Measurements from ENCODE around the gene TDP2.
"Not testable (repeated sequence)": the region's sequence is repeated elsewhere in the genome, so short reads cannot be mapped to it uniquely, and the experiment has no call there.

TDP2 gene

DNA sequence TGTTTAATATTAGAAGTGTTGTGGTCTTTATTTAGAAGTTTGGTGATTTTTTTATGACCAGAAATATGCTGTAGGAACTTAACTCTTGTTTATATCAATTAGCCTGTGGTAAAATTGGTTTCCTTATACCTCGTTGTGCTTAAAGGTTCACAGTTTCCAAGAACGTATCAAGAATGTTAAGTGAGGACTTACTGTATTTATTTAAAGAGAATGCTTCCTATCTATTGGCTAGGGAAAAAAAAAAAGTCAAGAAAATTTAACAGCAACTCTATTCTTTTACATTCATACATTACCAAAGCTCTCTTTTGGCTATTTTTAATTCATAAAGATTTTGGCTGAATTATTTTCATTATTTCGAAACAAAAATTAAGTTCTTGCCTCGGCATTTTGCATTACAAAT, 22.3 kb downstream of the TDP2 start:
- no peak for DNase-seq (ENCODE audit: low spot score)

DNA sequence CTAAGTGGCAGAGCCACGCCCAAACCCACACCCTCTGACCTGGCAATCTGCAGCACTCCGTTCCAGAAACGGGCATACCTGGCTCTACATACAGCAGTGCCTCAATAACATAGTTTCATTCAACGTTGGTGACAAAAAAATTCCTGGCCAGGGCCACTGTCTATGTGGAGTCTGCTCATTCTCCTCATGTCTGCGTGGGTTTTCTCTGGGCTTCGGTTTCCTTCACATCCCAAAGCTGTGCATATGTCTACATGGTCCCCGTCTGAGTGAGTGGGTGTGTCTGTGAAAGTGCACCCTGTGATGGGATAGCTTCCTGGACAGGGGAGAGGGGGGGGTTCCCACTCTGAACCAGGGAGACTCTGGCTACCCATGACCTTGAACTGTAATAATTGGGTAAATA, 22.8 kb downstream of the TDP2 start:
- DNase-seq (ENCODE audit: low spot score) = no peak

DNA sequence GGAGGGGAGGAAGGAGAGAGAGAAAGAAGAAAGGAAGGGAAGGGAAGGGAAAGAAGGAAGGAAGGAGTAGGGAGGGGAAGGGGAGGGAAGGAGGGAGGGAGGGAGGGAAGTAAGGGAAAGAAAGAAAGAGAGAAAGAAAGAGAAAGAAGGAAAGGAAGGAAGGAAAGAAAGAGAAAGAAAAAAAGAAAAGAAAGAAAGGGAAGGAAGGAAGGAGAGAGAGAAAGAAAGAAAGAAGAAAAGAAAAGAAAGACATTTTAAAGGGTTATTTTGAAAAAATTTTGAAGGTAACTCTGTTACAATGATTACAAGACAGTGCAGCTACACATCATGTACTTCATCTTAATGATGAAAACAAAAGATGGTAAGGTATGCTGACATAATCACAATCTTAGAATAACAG, 24.6 kb downstream of the TDP2 start:
- DNase-seq (ENCODE audit: low spot score) = no peak

GRCh38 chr6:24640631-24641030, 26.1 kb downstream of the TDP2 start:
- not testable (repeated sequence) for DNase-seq (ENCODE audit: low spot score)

GRCh38 chr6:24640166-24640565, 26.5 kb downstream of the TDP2 start:
- no peak for DNase-seq (ENCODE audit: low spot score)

- no peak for DNase-seq (ENCODE audit: low spot score)
Observed at GRCh38 chr6:24636681-24637080, 30.0 kb downstream of the TDP2 start.

DNA sequence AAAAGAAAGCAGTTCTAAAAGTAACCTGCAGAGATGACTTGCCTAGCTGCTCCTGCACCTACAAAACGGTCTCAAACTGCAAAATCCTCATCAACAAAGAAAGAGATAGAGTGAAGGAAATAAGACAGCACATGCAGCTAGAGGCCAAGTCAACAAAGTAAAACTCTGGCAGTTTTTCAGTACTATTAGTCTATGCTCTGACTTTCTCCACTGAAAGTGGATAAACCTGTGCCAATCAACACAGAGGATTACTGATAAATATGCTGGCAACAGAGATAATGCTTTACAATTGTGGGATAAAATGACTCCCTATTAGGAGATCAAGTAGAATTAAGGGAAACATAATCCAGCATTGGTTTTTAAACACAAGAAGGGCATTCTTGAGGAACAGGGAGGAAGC, 34.1 kb downstream of the TDP2 start:
- no peak for DNase-seq (ENCODE audit: low spot score)

- peak; percentile 9 for DNase-seq (ENCODE audit: low spot score)
Observed at GRCh38 chr6:24631671-24632070, 35.0 kb downstream of the TDP2 start.

GRCh38 chr6:24630856-24631505, 35.7 kb downstream of the TDP2 start:
- DNase-seq (ENCODE audit: low spot score) = peak; percentile 50

DNA sequence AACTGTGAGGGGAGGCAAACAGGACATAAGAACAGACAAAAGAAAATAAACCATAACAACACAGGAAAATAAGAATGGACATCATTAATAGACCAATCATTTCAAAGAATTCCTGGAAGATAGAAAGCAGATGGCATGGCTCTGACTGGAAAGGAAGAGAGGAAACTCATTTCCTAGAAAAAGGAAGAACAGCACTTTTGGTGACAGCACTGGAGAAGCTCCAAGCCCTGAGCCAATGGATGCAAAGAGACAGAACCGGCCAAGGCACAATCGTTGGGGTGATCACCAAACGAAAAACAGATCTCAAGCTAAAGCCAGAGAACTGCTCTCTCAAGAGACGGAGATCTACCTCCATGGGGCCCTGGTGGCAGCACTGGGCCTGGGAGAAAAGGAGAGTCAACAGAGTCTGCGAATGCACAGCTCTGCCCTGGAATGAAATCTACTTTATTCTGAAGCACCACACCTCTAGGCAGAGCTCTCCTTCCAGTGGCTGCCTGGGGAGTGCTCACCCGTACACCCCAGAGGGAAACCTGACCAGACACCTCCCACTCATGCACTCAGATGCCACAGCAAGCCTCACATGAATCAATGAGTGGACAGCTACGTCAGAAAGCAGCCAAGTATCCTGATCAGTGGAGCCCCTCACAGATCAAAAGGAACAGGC, 44.9 kb downstream of the TDP2 start:
- peak; percentile 63 for DNase-seq (ENCODE audit: low spot score)

DNA sequence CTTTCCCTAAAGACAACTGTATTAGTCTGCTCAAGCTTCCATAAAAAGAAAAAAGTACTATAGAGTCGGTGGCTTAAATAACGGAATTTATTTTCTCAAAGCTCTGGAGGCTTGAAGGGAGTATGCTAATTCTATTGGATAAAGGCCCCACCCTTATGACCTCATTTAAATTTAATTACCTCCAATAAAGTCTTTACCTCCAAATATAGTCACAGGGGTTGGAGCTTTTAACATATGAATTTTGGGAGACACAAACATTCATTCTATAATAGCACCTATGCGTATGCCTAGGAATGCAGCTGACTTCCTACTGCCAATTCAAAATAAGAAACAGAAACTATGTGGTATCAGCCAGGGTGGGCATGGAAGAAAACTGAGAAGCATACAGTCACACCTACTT, 46.1 kb downstream of the TDP2 start:
- DNase-seq (ENCODE audit: low spot score) = no peak

DNA sequence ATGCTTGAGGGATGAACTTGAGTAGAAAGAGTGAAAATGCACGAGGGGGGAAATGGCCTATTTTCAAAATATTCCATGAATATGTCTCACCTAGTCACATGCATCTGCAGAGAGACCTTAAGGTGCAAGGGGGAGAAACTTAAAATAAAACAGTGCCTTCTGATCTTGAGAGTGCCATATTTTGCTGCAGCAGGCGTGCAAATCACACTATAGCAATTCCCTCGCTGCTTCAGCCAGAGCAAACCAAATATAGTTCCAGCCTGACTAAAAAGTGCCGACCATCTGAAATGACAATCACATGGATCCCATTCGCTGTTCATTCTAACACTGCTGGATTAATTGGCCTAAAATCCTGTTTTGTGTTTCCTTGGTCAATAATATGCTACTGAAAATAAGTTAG, 47.0 kb downstream of the TDP2 start:
- DNase-seq (ENCODE audit: low spot score) = no peak

DNA sequence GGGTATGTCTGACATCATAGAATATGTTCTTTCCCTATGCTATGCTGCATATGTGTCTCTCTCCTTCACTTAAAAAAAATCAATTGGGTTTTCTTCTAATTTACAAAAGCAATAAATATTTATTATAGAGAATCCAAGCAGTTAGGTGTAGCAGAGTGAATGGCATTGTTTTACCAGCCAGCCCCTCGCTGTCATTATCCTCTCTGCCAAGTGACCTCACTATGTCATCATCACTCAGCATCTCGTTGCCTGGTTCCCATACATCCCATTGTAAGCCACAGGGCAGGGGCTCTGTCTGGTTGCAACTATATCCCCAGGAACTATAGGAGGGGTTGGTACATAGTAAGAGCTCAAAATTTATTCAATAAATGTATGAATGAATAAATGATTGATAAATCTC, 52.1 kb downstream of the TDP2 start:
- no peak for DNase-seq (ENCODE audit: low spot score)

GRCh38 chr6:24614043-24614420, 52.7 kb downstream of the TDP2 start:
- peak; percentile 93 for DNase-seq (ENCODE audit: low spot score)

GRCh38 chr6:24613361-24614042, 53.2 kb downstream of the TDP2 start:
- peak; percentile 71 for DNase-seq (ENCODE audit: low spot score)

- DNase-seq (ENCODE audit: low spot score) = no peak
Observed at GRCh38 chr6:24610672-24611071, 56.0 kb downstream of the TDP2 start.

GRCh38 chr6:24607310-24608105, 59.2 kb downstream of the TDP2 start:
- no peak for DNase-seq (ENCODE audit: low spot score)

- no peak for DNase-seq (ENCODE audit: low spot score)
Observed at GRCh38 chr6:24606200-24606930, 60.3 kb downstream of the TDP2 start.

DNA sequence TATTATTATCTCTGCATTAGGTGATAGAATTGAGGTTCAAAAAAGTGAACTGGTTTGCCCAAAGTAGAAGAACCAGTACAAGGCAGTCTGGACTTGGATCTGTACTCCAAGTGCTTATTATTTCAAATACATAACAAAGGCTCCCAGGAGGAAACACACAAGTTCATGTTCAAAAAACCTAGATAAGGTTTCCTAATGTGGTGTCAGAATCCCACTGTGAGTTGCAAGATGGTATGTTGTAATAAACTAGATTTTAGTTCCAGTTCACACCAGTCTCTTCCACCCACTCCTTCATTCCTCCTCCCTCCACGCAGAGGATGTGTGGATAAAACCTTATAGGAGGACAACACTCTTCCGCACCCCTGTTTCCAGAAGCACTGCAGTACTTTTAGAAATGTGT, 63.5 kb downstream of the TDP2 start:
- DNase-seq (ENCODE audit: low spot score) = no peak

GRCh38 chr6:24600903-24601302, 65.8 kb downstream of the TDP2 start:
- no peak for DNase-seq (ENCODE audit: low spot score)
